ENCODE results near the gene LPAR3. TPM values are rescaled to one million over a fixed set of nuclear protein-coding genes. Genes with fewer than 3 reads are reported as not detected.

The LPAR3 gene
- total RNA-seq, 1 donor: 0.84 TPM

GRCh38 chr1:84795213-84795612, 97.8 kb downstream of the LPAR3 start:
- Histone ChIP-seq H3K4me3 (ENCODE audit: low read length) (no peak overlapping the region), H3K4me1 (ENCODE audit: insufficient read depth, low read length) (no peaks in the 10 kb centered on the region), H3K27me3 (ENCODE audit: insufficient read depth, low read length) (no peaks in the 10 kb centered on the region), H3K9me3 (ENCODE audit: low read depth, low read length) (no peaks in the 10 kb centered on the region)

- Histone ChIP-seq H3K4me1 (ENCODE audit: insufficient read depth, low read length) (no peaks in the 10 kb centered on the region), H3K4me3 (ENCODE audit: low read length) (no peak overlapping the region), H3K9me3 (ENCODE audit: low read depth, low read length) (no peaks in the 10 kb centered on the region), H3K27me3 (ENCODE audit: insufficient read depth, low read length) (no peaks in the 10 kb centered on the region)
Measured at GRCh38 chr1:84792421-84792820, 100.6 kb downstream of the LPAR3 start.

- H3K4me1 ChIP-seq (ENCODE audit: insufficient read depth, low read length): no peaks in the 10 kb centered on the region
- H3K27me3 ChIP-seq (ENCODE audit: insufficient read depth, low read length): no peaks in the 10 kb centered on the region
- no peaks in the 10 kb centered on the region for H3K9me3 ChIP-seq (ENCODE audit: low read depth, low read length)
- H3K4me3 ChIP-seq (ENCODE audit: low read length): no peak overlapping the region
Measured at GRCh38 chr1:84789014-84789413, 104.0 kb downstream of the LPAR3 start.

GRCh38 chr1:84785271-84786036, 107.6 kb downstream of the LPAR3 start:
- no peaks in the 10 kb centered on the region for H3K27me3 ChIP-seq (ENCODE audit: insufficient read depth, low read length)

GRCh38 chr1:84782881-84783280, 110.1 kb downstream of the LPAR3 start:
- Histone ChIP-seq H3K4me3 (ENCODE audit: low read length) (no peak overlapping the region), H3K9me3 (ENCODE audit: low read depth, low read length) (no peaks in the 10 kb centered on the region), H3K27me3 (ENCODE audit: insufficient read depth, low read length) (no peaks in the 10 kb centered on the region), H3K4me1 (ENCODE audit: insufficient read depth, low read length) (peaks cover 18% of the 10 kb centered on the region)

More at GRCh38 chr1:84785271-84786036, 107.6 kb downstream of the LPAR3 start:
- H3K4me3 ChIP-seq (ENCODE audit: low read length): no peak overlapping the region
- H3K4me1 ChIP-seq (ENCODE audit: insufficient read depth, low read length): peaks cover 3% of the 10 kb centered on the region
- no peaks in the 10 kb centered on the region for H3K9me3 ChIP-seq (ENCODE audit: low read depth, low read length)

- Histone ChIP-seq H3K9me3 (ENCODE audit: low read depth, low read length) (no peaks in the 10 kb centered on the region), H3K27me3 (ENCODE audit: insufficient read depth, low read length) (no peaks in the 10 kb centered on the region), H3K4me1 (ENCODE audit: insufficient read depth, low read length) (peaks cover 18% of the 10 kb centered on the region), H3K4me3 (ENCODE audit: low read length) (no peak overlapping the region)
Measured at GRCh38 chr1:84781946-84782771, 110.8 kb downstream of the LPAR3 start.

GRCh38 chr1:84780000-84780716, 112.8 kb downstream of the LPAR3 start:
- H3K4me3 ChIP-seq (ENCODE audit: low read length): no peak overlapping the region
- no peaks in the 10 kb centered on the region for H3K27me3 ChIP-seq (ENCODE audit: insufficient read depth, low read length)
- H3K9me3 ChIP-seq (ENCODE audit: low read depth, low read length): no peaks in the 10 kb centered on the region
- H3K4me1 ChIP-seq (ENCODE audit: insufficient read depth, low read length): peaks cover 18% of the 10 kb centered on the region

- Histone ChIP-seq H3K4me3 (ENCODE audit: low read length) (no peak overlapping the region), H3K9me3 (ENCODE audit: low read depth, low read length) (no peaks in the 10 kb centered on the region), H3K27me3 (ENCODE audit: insufficient read depth, low read length) (no peaks in the 10 kb centered on the region), H3K4me1 (ENCODE audit: insufficient read depth, low read length) (peaks cover 18% of the 10 kb centered on the region)
Measured at GRCh38 chr1:84776639-84777038, 116.4 kb downstream of the LPAR3 start.

- Histone ChIP-seq H3K9me3 (ENCODE audit: low read depth, low read length) (no peaks in the 10 kb centered on the region), H3K4me3 (ENCODE audit: low read length) (no peak overlapping the region), H3K4me1 (ENCODE audit: insufficient read depth, low read length) (peaks cover 16% of the 10 kb centered on the region), H3K27me3 (ENCODE audit: insufficient read depth, low read length) (no peaks in the 10 kb centered on the region)
Measured at GRCh38 chr1:84775535-84775920, 117.5 kb downstream of the LPAR3 start.

- H3K4me3 ChIP-seq (ENCODE audit: low read length): no peak overlapping the region
- no peaks in the 10 kb centered on the region for H3K9me3 ChIP-seq (ENCODE audit: low read depth, low read length)
- no peaks in the 10 kb centered on the region for H3K27me3 ChIP-seq (ENCODE audit: insufficient read depth, low read length)
- H3K4me1 ChIP-seq (ENCODE audit: insufficient read depth, low read length): peaks cover 10% of the 10 kb centered on the region
Measured at GRCh38 chr1:84774669-84775534, 118.1 kb downstream of the LPAR3 start.

GRCh38 chr1:84773933-84774497, 119.0 kb downstream of the LPAR3 start:
- Histone ChIP-seq H3K4me1 (ENCODE audit: insufficient read depth, low read length) (peaks cover under 1% of the 10 kb centered on the region), H3K4me3 (ENCODE audit: low read length) (no peak overlapping the region)

GRCh38 chr1:84773195-84773594, 119.8 kb downstream of the LPAR3 start:
- H3K9me3 ChIP-seq (ENCODE audit: low read depth, low read length): no peaks in the 10 kb centered on the region
- H3K27me3 ChIP-seq (ENCODE audit: insufficient read depth, low read length): peaks cover 3% of the 10 kb centered on the region
- H3K4me3 ChIP-seq (ENCODE audit: low read length): no peak overlapping the region
- no peaks in the 10 kb centered on the region for H3K4me1 ChIP-seq (ENCODE audit: insufficient read depth, low read length)

More at GRCh38 chr1:84773933-84774497, 119.0 kb downstream of the LPAR3 start:
- Histone ChIP-seq H3K9me3 (ENCODE audit: low read depth, low read length) (no peaks in the 10 kb centered on the region), H3K27me3 (ENCODE audit: insufficient read depth, low read length) (peaks cover 3% of the 10 kb centered on the region)

- Histone ChIP-seq H3K9me3 (ENCODE audit: low read depth, low read length) (no peaks in the 10 kb centered on the region), H3K4me1 (ENCODE audit: insufficient read depth, low read length) (no peaks in the 10 kb centered on the region), H3K27me3 (ENCODE audit: insufficient read depth, low read length) (peaks cover 3% of the 10 kb centered on the region), H3K4me3 (ENCODE audit: low read length) (no peak overlapping the region)
Measured at GRCh38 chr1:84772428-84772943, 120.5 kb downstream of the LPAR3 start.

GRCh38 chr1:84771895-84772294, 121.1 kb downstream of the LPAR3 start:
- Histone ChIP-seq H3K9me3 (ENCODE audit: low read depth, low read length) (no peaks in the 10 kb centered on the region), H3K4me3 (ENCODE audit: low read length) (no peak overlapping the region), H3K4me1 (ENCODE audit: insufficient read depth, low read length) (no peaks in the 10 kb centered on the region), H3K27me3 (ENCODE audit: insufficient read depth, low read length) (peaks cover 3% of the 10 kb centered on the region)
